ENCODE results near the gene POT1. TPM values are rescaled to one million over a fixed set of nuclear protein-coding genes. Genes with fewer than 3 reads are reported as not detected.

Gene POT1
- polyA plus RNA-seq, 1 donor (not counting 4 experiments of a cell fraction or from before 2014, with no cell fraction given): 36.6 TPM

DNA sequence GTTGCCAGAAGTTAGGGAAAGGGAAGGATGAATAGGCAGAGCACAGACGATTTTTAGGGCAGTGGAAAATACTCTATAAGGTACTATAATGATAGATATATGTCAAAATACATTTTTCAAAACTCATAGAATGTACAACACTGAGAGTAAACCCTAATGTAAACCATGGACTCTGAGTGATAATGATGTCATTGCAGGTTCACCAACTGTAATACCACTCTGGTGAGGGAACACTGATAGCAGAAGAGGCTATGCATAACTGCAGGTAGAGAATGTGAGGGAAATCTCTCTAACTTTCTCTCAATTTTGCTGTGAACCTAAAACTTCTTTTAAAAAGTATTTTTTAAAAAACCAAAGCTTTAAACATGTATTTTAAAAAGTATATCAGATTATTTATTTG is 22.1 kb downstream of the POT1 start:
- TF ChIP-seq, protein P1, sequence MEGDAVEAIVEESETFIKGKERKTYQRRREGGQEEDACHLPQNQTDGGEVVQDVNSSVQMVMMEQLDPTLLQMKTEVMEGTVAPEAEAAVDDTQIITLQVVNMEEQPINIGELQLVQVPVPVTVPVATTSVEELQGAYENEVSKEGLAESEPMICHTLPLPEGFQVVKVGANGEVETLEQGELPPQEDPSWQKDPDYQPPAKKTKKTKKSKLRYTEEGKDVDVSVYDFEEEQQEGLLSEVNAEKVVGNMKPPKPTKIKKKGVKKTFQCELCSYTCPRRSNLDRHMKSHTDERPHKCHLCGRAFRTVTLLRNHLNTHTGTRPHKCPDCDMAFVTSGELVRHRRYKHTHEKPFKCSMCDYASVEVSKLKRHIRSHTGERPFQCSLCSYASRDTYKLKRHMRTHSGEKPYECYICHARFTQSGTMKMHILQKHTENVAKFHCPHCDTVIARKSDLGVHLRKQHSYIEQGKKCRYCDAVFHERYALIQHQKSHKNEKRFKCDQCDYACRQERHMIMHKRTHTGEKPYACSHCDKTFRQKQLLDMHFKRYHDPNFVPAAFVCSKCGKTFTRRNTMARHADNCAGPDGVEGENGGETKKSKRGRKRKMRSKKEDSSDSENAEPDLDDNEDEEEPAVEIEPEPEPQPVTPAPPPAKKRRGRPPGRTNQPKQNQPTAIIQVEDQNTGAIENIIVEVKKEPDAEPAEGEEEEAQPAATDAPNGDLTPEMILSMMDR (optimal IDR thresholded peaks at IDR 0.05 in 1 of 3, IDR thresholded peaks at IDR 0.05 in 1 of 3, conservative IDR thresholded peaks at IDR 0.05 in 1 of 3; ENCODE audit: extremely low read depth in 1 of 3, insufficient read depth in 2 of 3, low read length in 3 of 3): no peak
- no peak for TF ChIP-seq EZH2 (IDR thresholded peaks at IDR 0.05; ENCODE audit: low read length)
- H3K36me3 ChIP-seq (ENCODE audit: control insufficient read depth in 2 of 2, extremely low read depth in 1 of 2, insufficient read depth in 2 of 2, low read length in 2 of 2): no peaks in the 10 kb centered on the region
- H3K9me1 ChIP-seq (ENCODE audit: control insufficient read depth, extremely low read depth, insufficient read depth, low read length): no peaks in the 10 kb centered on the region
- H4K20me1 ChIP-seq (ENCODE audit: control insufficient read depth, extremely low read depth, insufficient read depth, low read length): no peaks in the 10 kb centered on the region
- no peaks in the 10 kb centered on the region for H3K4me1 ChIP-seq (ENCODE audit: control insufficient read depth, extremely low read depth, insufficient read depth, low read length)
- H2AFZ ChIP-seq (ENCODE audit: control insufficient read depth, low read length): no peak overlapping the region
- H3K9me3 ChIP-seq (ENCODE audit: control insufficient read depth, low read depth, low read length): no peaks in the 10 kb centered on the region
- no peak for FAIRE-seq
- no peaks in the 10 kb centered on the region for H3K79me2 ChIP-seq (ENCODE audit: control insufficient read depth, insufficient read depth, low read length)
- no peak overlapping the region for H3K4me3 ChIP-seq (ENCODE audit: control insufficient read depth in 2 of 3, extremely low read depth in 1 of 3, insufficient read depth in 2 of 3, low read depth in 1 of 3, low read length in 3 of 3)
- no peaks in the 10 kb centered on the region for H3K27me3 ChIP-seq (ENCODE audit: control insufficient read depth, extremely low read depth, insufficient read depth, low read length)
- no peak overlapping the region for H3K4me2 ChIP-seq (ENCODE audit: control insufficient read depth, extremely low read depth, insufficient read depth, low read depth, low read length)
- no peak overlapping the region for H3K27ac ChIP-seq (ENCODE audit: control insufficient read depth, insufficient read depth, low read length)
- dilution Hi-C loops (cut with MboI; ENCODE audit: extremely low pct_ligation_motif_present, low sequenced_read_pairs): no loop called here
- H3K9ac ChIP-seq (ENCODE audit: control insufficient read depth, extremely low read depth, insufficient read depth, low read length): no peak overlapping the region
- DNase-seq (ENCODE audit: low read depth, low spot score): no peak

DNA sequence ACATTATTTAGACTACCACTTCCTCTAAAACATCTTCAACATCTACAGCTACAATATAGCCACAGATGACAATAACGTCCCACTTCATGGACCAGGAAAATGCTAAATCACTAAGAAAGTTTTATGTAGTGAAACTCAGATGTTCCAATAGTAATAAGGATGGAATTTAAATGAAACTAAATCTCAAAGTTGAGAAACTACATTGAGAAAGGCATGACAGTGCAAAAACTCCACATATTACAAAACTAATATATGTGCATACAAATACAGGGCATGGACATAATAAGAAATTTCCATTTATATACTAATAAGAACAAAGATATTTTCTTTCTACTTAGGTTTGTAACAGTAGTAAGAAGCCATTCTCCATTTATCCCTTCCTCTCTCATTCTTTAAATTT is 31.1 kb downstream of the POT1 start:
- no peaks in the 10 kb centered on the region for H3K27me3 ChIP-seq (ENCODE audit: control insufficient read depth, extremely low read depth, insufficient read depth, low read length)
- no peaks in the 10 kb centered on the region for H3K4me1 ChIP-seq (ENCODE audit: control insufficient read depth, extremely low read depth, insufficient read depth, low read length)
- H3K27ac ChIP-seq (ENCODE audit: control insufficient read depth, insufficient read depth, low read length): no peak overlapping the region
- dilution Hi-C loops (cut with MboI; ENCODE audit: extremely low pct_ligation_motif_present, low sequenced_read_pairs): no loop called here
- no peak overlapping the region for H2AFZ ChIP-seq (ENCODE audit: control insufficient read depth, low read length)
- no peaks in the 10 kb centered on the region for H3K9me3 ChIP-seq (ENCODE audit: control insufficient read depth, low read depth, low read length)
- FAIRE-seq: no peak
- TF ChIP-seq, protein P1 (optimal IDR thresholded peaks at IDR 0.05 in 1 of 3, IDR thresholded peaks at IDR 0.05 in 1 of 3, conservative IDR thresholded peaks at IDR 0.05 in 1 of 3; ENCODE audit: extremely low read depth in 1 of 3, insufficient read depth in 2 of 3, low read length in 3 of 3): no peak
- TF ChIP-seq EZH2 (IDR thresholded peaks at IDR 0.05; ENCODE audit: low read length): no peak
- no peak overlapping the region for H3K4me3 ChIP-seq (ENCODE audit: control insufficient read depth in 2 of 3, extremely low read depth in 1 of 3, insufficient read depth in 2 of 3, low read depth in 1 of 3, low read length in 3 of 3)
- DNase-seq (ENCODE audit: low read depth, low spot score): no peak
- no peaks in the 10 kb centered on the region for H3K9me1 ChIP-seq (ENCODE audit: control insufficient read depth, extremely low read depth, insufficient read depth, low read length)
- H3K9ac ChIP-seq (ENCODE audit: control insufficient read depth, extremely low read depth, insufficient read depth, low read length): no peak overlapping the region
- no peaks in the 10 kb centered on the region for H4K20me1 ChIP-seq (ENCODE audit: control insufficient read depth, extremely low read depth, insufficient read depth, low read length)
- no peak overlapping the region for H3K4me2 ChIP-seq (ENCODE audit: control insufficient read depth, extremely low read depth, insufficient read depth, low read depth, low read length)
- no peaks in the 10 kb centered on the region for H3K79me2 ChIP-seq (ENCODE audit: control insufficient read depth, insufficient read depth, low read length)
- H3K36me3 ChIP-seq (ENCODE audit: control insufficient read depth in 2 of 2, extremely low read depth in 1 of 2, insufficient read depth in 2 of 2, low read length in 2 of 2): no peaks in the 10 kb centered on the region

All from keratinocyte (primary cell).